ENCODE results near the gene LYSMD4.

- TF ChIP-seq, protein P1, sequence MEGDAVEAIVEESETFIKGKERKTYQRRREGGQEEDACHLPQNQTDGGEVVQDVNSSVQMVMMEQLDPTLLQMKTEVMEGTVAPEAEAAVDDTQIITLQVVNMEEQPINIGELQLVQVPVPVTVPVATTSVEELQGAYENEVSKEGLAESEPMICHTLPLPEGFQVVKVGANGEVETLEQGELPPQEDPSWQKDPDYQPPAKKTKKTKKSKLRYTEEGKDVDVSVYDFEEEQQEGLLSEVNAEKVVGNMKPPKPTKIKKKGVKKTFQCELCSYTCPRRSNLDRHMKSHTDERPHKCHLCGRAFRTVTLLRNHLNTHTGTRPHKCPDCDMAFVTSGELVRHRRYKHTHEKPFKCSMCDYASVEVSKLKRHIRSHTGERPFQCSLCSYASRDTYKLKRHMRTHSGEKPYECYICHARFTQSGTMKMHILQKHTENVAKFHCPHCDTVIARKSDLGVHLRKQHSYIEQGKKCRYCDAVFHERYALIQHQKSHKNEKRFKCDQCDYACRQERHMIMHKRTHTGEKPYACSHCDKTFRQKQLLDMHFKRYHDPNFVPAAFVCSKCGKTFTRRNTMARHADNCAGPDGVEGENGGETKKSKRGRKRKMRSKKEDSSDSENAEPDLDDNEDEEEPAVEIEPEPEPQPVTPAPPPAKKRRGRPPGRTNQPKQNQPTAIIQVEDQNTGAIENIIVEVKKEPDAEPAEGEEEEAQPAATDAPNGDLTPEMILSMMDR (IDR thresholded peaks at IDR 0.05) = no peak
- TF ChIP-seq POLR2A (IDR thresholded peaks at IDR 0.05) = peak; percentile 22
Measured at GRCh38 chr15:99733268-99734039, at the start of gene LYSMD4.

Measured in breast epithelium (tissue), 3 donors.